ENCODE measurements around the gene GAPT.

GAPT gene

GRCh38 chr5:58543723-58544122, 52.5 kb downstream of the GAPT start:
- no peak overlapping the region for H3K4me3 ChIP-seq (ENCODE audit: insufficient read depth, low read length, poor library complexity, severe bottlenecking)
- TF ChIP-seq CTCF (IDR thresholded peaks at IDR 0.05; ENCODE audit: insufficient read depth, low read length, poor library complexity, severe bottlenecking) (no peak), EZH2phosphoT487 (conservative IDR thresholded peaks at IDR 0.05; ENCODE audit: low read length) (no peak)
- H3K79me2 ChIP-seq (ENCODE audit: insufficient read depth, low read length) = no peaks in the 10 kb centered on the region
- no peak overlapping the region for H2AFZ ChIP-seq (ENCODE audit: low read depth, low read length, severe bottlenecking)
- H3K9me2 ChIP-seq (replicated peaks; ENCODE audit: insufficient read depth, low read length) = no peaks in the 10 kb centered on the region
- no peaks in the 10 kb centered on the region for H3K27me3 ChIP-seq (ENCODE audit: low read length)
- no peak overlapping the region for H3K9ac ChIP-seq (ENCODE audit: low read length)
- no peak overlapping the region for H3K4me2 ChIP-seq (ENCODE audit: low read depth, low read length, poor library complexity, severe bottlenecking)
- no peak overlapping the region for H3K27ac ChIP-seq (ENCODE audit: low read depth, low read length)
- H3F3A ChIP-seq (ENCODE audit: insufficient read depth) = no peaks in the 10 kb centered on the region
- H4K20me1 ChIP-seq (ENCODE audit: low read depth, low read length) = no peaks in the 10 kb centered on the region
- no peaks in the 10 kb centered on the region for H3K9me3 ChIP-seq (ENCODE audit: insufficient read depth, low read length)
- H3K36me3 ChIP-seq (ENCODE audit: low read length) = no peaks in the 10 kb centered on the region

GRCh38 chr5:58544195-58544594, 53.0 kb downstream of the GAPT start:
- Histone ChIP-seq H3K4me3 (ENCODE audit: insufficient read depth, low read length, poor library complexity, severe bottlenecking) (no peak overlapping the region), H3K79me2 (ENCODE audit: insufficient read depth, low read length) (no peaks in the 10 kb centered on the region), H3K9me3 (ENCODE audit: insufficient read depth, low read length) (no peaks in the 10 kb centered on the region), H4K20me1 (ENCODE audit: low read depth, low read length) (no peaks in the 10 kb centered on the region), H2AFZ (ENCODE audit: low read depth, low read length, severe bottlenecking) (no peak overlapping the region), H3K9ac (ENCODE audit: low read length) (no peak overlapping the region), H3K9me2 (replicated peaks; ENCODE audit: insufficient read depth, low read length) (no peaks in the 10 kb centered on the region), H3F3A (ENCODE audit: insufficient read depth) (no peaks in the 10 kb centered on the region), H3K27me3 (ENCODE audit: low read length) (no peaks in the 10 kb centered on the region), H3K4me2 (ENCODE audit: low read depth, low read length, poor library complexity, severe bottlenecking) (no peak overlapping the region), H3K36me3 (ENCODE audit: low read length) (no peaks in the 10 kb centered on the region), H3K27ac (ENCODE audit: low read depth, low read length) (no peak overlapping the region)
- TF ChIP-seq EZH2phosphoT487 (conservative IDR thresholded peaks at IDR 0.05; ENCODE audit: low read length) = no peak
- TF ChIP-seq CTCF (IDR thresholded peaks at IDR 0.05; ENCODE audit: insufficient read depth, low read length, poor library complexity, severe bottlenecking) = no peak

- no peaks in the 10 kb centered on the region for H3F3A ChIP-seq (ENCODE audit: insufficient read depth)
- no peaks in the 10 kb centered on the region for H3K79me2 ChIP-seq (ENCODE audit: insufficient read depth, low read length)
- no peaks in the 10 kb centered on the region for H4K20me1 ChIP-seq (ENCODE audit: low read depth, low read length)
- no peak overlapping the region for H3K4me3 ChIP-seq (ENCODE audit: insufficient read depth, low read length, poor library complexity, severe bottlenecking)
- no peaks in the 10 kb centered on the region for H3K27me3 ChIP-seq (ENCODE audit: low read length)
- no peaks in the 10 kb centered on the region for H3K9me2 ChIP-seq (replicated peaks; ENCODE audit: insufficient read depth, low read length)
- no peak for TF ChIP-seq EZH2phosphoT487 (conservative IDR thresholded peaks at IDR 0.05; ENCODE audit: low read length)
- TF ChIP-seq CTCF (IDR thresholded peaks at IDR 0.05; ENCODE audit: insufficient read depth, low read length, poor library complexity, severe bottlenecking) = no peak
- H2AFZ ChIP-seq (ENCODE audit: low read depth, low read length, severe bottlenecking) = no peak overlapping the region
- no peaks in the 10 kb centered on the region for H3K36me3 ChIP-seq (ENCODE audit: low read length)
- no peak overlapping the region for H3K9ac ChIP-seq (ENCODE audit: low read length)
- no peak overlapping the region for H3K27ac ChIP-seq (ENCODE audit: low read depth, low read length)
- H3K9me3 ChIP-seq (ENCODE audit: insufficient read depth, low read length) = no peaks in the 10 kb centered on the region
- no peak overlapping the region for H3K4me2 ChIP-seq (ENCODE audit: low read depth, low read length, poor library complexity, severe bottlenecking)
These were observed 53.7 kb downstream of the GAPT start for GRCh38 chr5:58544926-58545325.
